PC-3 (cell line): ENCODE data around the gene MPPED1. TPM values are rescaled to one million over a fixed set of nuclear protein-coding genes. Genes with fewer than 3 reads are reported as not detected.

Experiments
- ATAC-seq: fragments of 200-7000 bp; cut with Tn5 transposase; 2 replicates; pipeline ENCODE4 v1.9.1; 2020; ENCODE audit warnings: mild to moderate bottlenecking, moderate library complexity
- BruUV-seq: library from RNA; stranded (reverse); fragments of 400-500 nt; replicated peaks from 2 replicates; lab custom pipeline; 2021; lab: Mats Ljungman, UMichigan
- CTCF ChIA-PET: fragments of 300-600 bp; sonication (Branson Sonifier 250); formaldehyde crosslinking; loops from one replicate; lab custom pipeline; 2022; ENCODE audit warnings: antibody characterized with exemption; lab: Charles Lee
- POLR2A ChIA-PET: fragments of 300-600 bp; sonication (Branson Sonifier 250); formaldehyde crosslinking; loops from one replicate; lab custom pipeline; 2022; ENCODE audit warnings: antibody characterized with exemption; ENCODE audit not compliant: unreplicated experiment; lab: Charles Lee
- DNase-seq: peaks from one replicate; pipeline ENCODE4 v3.0.0-alpha.2; 2015
- H2AFZ ChIP-seq: fragments of 300-600 bp; sonication (generic); 2 replicates; pipeline ENCODE4 v1.6.0; 2016; ENCODE audit warnings: antibody characterized with exemption, low read length
- H3F3A ChIP-seq: fragments of 300-600 bp; sonication (generic); one replicate; pipeline ENCODE4 v1.6.0; 2017; ENCODE audit warnings: antibody characterized with exemption, low read length, control low read depth, mild to moderate bottlenecking; ENCODE audit not compliant: unreplicated experiment
- H3K27ac ChIP-seq: fragments of 300-600 bp; sonication (generic); 2 replicates; pipeline ENCODE4 v1.5.1; 2016; ENCODE audit warnings: mild to moderate bottlenecking, low read length
- H3K27me3 ChIP-seq: fragments of 300-600 bp; sonication (generic); 2 replicates; pipeline ENCODE4 v1.6.1; 2016; ENCODE audit warnings: low read length, mixed read lengths
- H3K36me3 ChIP-seq: fragments of 300-600 bp; sonication (generic); 2 replicates; pipeline ENCODE4 v1.6.1; 2016; ENCODE audit warnings: low read depth, mixed run types, low read length, mixed read lengths
- H3K4me1 ChIP-seq: fragments of 300-600 bp; sonication (generic); 2 replicates; pipeline ENCODE4 v1.5.1; 2016; ENCODE audit warnings: low read length; ENCODE audit not compliant: insufficient read depth
- H3K4me2 ChIP-seq: fragments of 300-600 bp; sonication (generic); 2 replicates; pipeline ENCODE4 v1.6.0; 2016; ENCODE audit warnings: low read length
- H3K4me3 ChIP-seq: fragments of 300-600 bp; sonication (generic); 2 replicates; pipeline ENCODE4 v1.5.1; 2016; ENCODE audit warnings: mild to moderate bottlenecking, low read length, mixed read lengths
- H3K79me2 ChIP-seq: fragments of 300-600 bp; sonication (generic); 2 replicates; pipeline ENCODE4 v1.6.1; 2017; ENCODE audit warnings: low read length, mixed read lengths
- H3K9ac ChIP-seq: fragments of 300-600 bp; sonication (generic); 2 replicates; pipeline ENCODE4 v1.6.0; 2016; ENCODE audit warnings: mild to moderate bottlenecking, low read length
- H3K9me2 ChIP-seq: fragments of 300-600 bp; sonication (generic); replicated peaks from 2 replicates; pipeline ENCODE4 v1.6.1; 2016; ENCODE audit warnings: mixed run types, low read length, mixed read lengths
- H3K9me3 ChIP-seq: fragments of 300-600 bp; sonication (generic); 2 replicates; pipeline ENCODE4 v1.6.1; 2016; ENCODE audit warnings: low read length, mixed read lengths
- H4K20me1 ChIP-seq: fragments of 300-600 bp; sonication (generic); 2 replicates; pipeline ENCODE4 v1.6.1; 2016; ENCODE audit warnings: low read length, mixed read lengths
- EZH2 ChIP-seq: fragments of 300-600 bp; sonication (generic); IDR thresholded peaks from one replicate; pipeline ENCODE4 v1.6.1; 2017; ENCODE audit warnings: antibody characterized with exemption, mild to moderate bottlenecking, low read length; ENCODE audit not compliant: unreplicated experiment
- EZH2phosphoT487 ChIP-seq: fragments of 300-600 bp; sonication (generic); IDR thresholded peaks from 2 replicates; pipeline ENCODE4 v1.6.1; 2018; ENCODE audit warnings: mild to moderate bottlenecking, antibody characterized with exemption, low read length, borderline replicate concordance
- intact Hi-C: fragments of 100-400 bp; cut with micrococcal nuclease; formaldehyde crosslinking; loops from 2 replicates; pipeline ENCODE4 v1.9.0; 2023
- total RNA-seq: library from RNA; depleted of rRNA; stranded (reverse); fragments of >200 nt; gene quantifications from 2 replicates; pipeline ENCODE4 v1.2.3, GENCODE V29; 2014
- TF ChIP-seq, protein P1 (sequence below): fragments of 300-600 bp; sonication (generic); conservative IDR thresholded peaks from 2 replicates; pipeline ENCODE4 v1.5.1; 2017; ENCODE audit warnings: antibody characterized with exemption, low read depth, mild to moderate bottlenecking, low read length

The MPPED1 gene
- total RNA-seq, 1 experiment from 2014 or later = not detected

DNA sequence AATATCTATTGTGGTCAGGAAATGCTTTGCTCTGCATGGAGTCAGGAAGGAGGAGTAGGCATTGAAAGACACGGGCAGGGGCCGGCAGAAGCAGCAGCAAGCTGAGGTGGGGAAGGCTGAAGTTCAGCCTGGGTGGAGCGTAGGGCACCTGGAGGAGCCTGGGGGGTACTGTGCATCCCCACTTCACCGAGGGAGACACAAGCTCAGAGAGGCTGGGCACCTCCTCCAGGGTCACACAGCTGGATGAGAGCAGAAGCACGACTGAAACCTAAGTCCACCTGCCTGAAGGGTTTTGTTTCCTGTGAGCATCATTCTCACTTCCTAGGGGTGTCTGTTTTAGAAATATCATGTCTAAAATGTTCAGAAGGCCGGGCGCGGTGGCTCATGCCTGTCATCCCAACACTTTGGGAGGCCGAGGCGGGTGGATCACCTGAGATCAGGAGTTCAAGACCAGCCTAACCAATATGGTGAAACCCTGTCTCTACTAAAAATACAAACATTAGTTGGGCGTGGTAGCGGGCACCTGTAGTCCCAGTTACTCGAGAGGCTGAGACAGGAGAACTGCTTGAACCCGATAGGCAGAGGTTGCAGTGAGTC, 138.3 kb downstream of the MPPED1 start:
- peaks cover 7% of the 10 kb centered on the region; the same call in 1 of the 2 replicates for H3K27me3 ChIP-seq
- ATAC-seq = no peak
- H3K4me3 ChIP-seq = no peak overlapping the region
- no peaks in the 10 kb centered on the region for H3K4me1 ChIP-seq
- no TSS peak for BruUV-seq
- DNase-seq = no peak
- H3K4me2 ChIP-seq = no peak overlapping the region
- ChIA-PET CTCF (no interaction called here), POLR2A (no interaction called here)
- H3K9ac ChIP-seq = no peak overlapping the region
- H3K27ac ChIP-seq = no peak overlapping the region
- no peaks in the 10 kb centered on the region for H4K20me1 ChIP-seq
- no peaks in the 10 kb centered on the region for H3K9me2 ChIP-seq
- no peak overlapping the region for H2AFZ ChIP-seq
- no peaks in the 10 kb centered on the region for H3K36me3 ChIP-seq
- no peaks in the 10 kb centered on the region for H3F3A ChIP-seq
- intact Hi-C loops = no loop called here
- TF ChIP-seq, protein P1, sequence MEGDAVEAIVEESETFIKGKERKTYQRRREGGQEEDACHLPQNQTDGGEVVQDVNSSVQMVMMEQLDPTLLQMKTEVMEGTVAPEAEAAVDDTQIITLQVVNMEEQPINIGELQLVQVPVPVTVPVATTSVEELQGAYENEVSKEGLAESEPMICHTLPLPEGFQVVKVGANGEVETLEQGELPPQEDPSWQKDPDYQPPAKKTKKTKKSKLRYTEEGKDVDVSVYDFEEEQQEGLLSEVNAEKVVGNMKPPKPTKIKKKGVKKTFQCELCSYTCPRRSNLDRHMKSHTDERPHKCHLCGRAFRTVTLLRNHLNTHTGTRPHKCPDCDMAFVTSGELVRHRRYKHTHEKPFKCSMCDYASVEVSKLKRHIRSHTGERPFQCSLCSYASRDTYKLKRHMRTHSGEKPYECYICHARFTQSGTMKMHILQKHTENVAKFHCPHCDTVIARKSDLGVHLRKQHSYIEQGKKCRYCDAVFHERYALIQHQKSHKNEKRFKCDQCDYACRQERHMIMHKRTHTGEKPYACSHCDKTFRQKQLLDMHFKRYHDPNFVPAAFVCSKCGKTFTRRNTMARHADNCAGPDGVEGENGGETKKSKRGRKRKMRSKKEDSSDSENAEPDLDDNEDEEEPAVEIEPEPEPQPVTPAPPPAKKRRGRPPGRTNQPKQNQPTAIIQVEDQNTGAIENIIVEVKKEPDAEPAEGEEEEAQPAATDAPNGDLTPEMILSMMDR = no peak
- H3K9me3 ChIP-seq = no peaks in the 10 kb centered on the region
- H3K79me2 ChIP-seq = no peaks in the 10 kb centered on the region

DNA sequence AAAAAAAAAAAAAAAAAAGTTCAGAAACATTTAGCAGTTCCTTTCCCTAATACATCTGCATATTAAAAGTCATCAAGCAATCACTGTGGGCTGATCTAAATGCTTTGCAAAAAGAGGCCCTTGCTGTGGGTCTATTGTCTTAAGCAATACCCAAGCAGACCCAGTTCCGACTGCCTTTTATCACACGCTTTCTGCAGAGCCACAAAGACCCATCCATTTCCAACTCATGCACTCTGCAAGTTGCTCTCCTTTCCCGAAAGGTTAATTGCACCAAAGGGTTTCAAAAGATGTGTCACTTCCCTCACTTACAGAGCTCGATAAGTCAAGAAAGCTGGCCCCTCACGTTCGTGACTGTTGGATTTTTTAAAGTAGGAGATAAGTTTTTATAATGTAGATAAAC, 138.9 kb downstream of the MPPED1 start:
- intact Hi-C loops = no loop called here
- peaks cover 7% of the 10 kb centered on the region; the same call in 1 of the 2 replicates for H3K27me3 ChIP-seq
- CTCF ChIA-PET = no interaction called here

DNA sequence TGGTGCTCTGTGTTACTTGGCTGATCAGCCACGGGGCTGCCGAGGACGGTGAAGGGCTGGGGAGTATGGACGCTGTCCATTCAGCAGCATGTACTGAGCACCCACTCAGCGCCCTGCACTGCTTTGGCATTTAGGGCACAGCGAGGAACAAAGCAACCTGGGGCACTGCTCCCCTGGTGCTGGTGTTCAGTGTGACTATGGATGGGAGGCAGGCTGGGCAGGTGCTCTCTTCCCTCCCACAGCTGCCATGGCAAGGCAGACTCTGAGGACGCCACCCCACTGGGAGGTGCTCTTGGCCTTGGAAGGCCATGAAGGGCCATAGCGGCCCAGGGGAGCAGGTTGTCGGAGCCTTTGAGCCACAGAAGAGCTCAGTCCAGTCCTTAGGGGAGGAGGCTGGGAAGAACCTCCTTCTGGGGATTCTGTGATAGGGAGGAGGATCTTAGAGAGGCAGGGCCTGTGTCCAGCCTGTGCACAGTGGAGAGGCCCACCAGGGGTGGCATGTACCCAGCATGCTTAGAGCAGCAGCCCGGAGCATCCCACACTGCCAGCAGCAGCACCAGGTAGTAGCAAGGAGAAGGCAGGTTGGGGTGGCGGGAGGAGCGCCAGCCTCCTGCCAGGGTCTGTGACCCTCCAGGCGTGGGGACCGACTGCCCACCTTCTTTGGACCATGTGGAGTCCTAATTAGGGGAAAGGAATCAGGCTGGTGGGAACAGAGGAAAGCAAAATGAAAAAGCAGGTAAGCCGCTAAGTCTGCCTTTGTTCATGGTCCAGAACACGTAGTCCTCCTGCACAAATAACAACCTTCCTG, 141.8 kb downstream of the MPPED1 start:
- H3K4me3 ChIP-seq = no peak overlapping the region
- no peak overlapping the region for H2AFZ ChIP-seq
- no peaks in the 10 kb centered on the region for H4K20me1 ChIP-seq
- H3K36me3 ChIP-seq = no peaks in the 10 kb centered on the region
- no peak for TF ChIP-seq EZH2
- TF ChIP-seq, protein P1 = no peak
- no peak for TF ChIP-seq EZH2phosphoT487
- no TSS peak for BruUV-seq
- CTCF ChIA-PET = no interaction called here
- H3K9me2 ChIP-seq = no peaks in the 10 kb centered on the region
- DNase-seq (no peak), ATAC-seq (no peak)
- H3K9ac ChIP-seq = no peak overlapping the region
- peaks cover 7% of the 10 kb centered on the region; the same call in 1 of the 2 replicates for H3K27me3 ChIP-seq
- no peaks in the 10 kb centered on the region for H3F3A ChIP-seq
- no peak overlapping the region for H3K27ac ChIP-seq
- intact Hi-C loops = no loop called here
- POLR2A ChIA-PET = no interaction called here
- no peak overlapping the region for H3K4me2 ChIP-seq
- H3K79me2 ChIP-seq = no peaks in the 10 kb centered on the region
- H3K9me3 ChIP-seq = no peaks in the 10 kb centered on the region
- no peaks in the 10 kb centered on the region for H3K4me1 ChIP-seq

More for the DNA sequence above, 138.9 kb downstream of the MPPED1 start:
- Histone ChIP-seq H3K36me3 (no peaks in the 10 kb centered on the region), H3K9ac (no peak overlapping the region), H3F3A (no peaks in the 10 kb centered on the region), H3K79me2 (no peaks in the 10 kb centered on the region), H4K20me1 (no peaks in the 10 kb centered on the region), H3K9me3 (no peaks in the 10 kb centered on the region), H3K4me1 (no peaks in the 10 kb centered on the region), H2AFZ (no peak overlapping the region), H3K27ac (no peak overlapping the region), H3K4me2 (no peak overlapping the region), H3K9me2 (no peaks in the 10 kb centered on the region), H3K4me3 (no peak overlapping the region)
- POLR2A ChIA-PET = no interaction called here
- no TSS peak for BruUV-seq
- DNase-seq (no peak), ATAC-seq (no peak)
- TF ChIP-seq, protein P1 = no peak
- TF ChIP-seq EZH2 (no peak), EZH2phosphoT487 (no peak)
